ENCODE data around the gene GALP. TPM values are rescaled to one million over a fixed set of nuclear protein-coding genes. Genes with fewer than 3 reads are reported as not detected.
"Not testable (repeated sequence)": the region's sequence is repeated elsewhere in the genome, so short reads cannot be mapped to it uniquely, and the experiment has no call there.

Gene GALP
- total RNA-seq, 1 donor from 2014 or later: not detected

DNA sequence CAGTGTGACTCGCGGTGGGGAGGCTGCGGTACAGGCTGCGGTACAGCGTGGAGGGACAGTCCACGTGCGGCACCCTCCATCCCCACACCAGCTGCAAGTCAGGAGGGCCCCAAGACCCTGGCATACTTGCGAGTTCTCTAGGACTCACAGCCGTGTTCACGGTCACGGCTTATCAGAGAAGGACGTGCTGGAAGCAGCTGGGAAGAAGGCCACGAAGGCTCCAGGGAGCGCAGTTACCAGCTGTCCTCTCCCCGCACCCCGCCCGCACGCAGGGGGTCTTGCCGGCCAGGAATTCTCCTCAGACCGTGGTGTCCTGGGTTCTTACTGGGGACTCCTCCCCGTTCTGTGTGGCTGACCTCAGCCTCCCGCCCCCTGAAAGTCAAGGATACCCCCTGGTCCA is 28.5 kb upstream of the GALP start:
- ATAC-seq (no peak), DNase-seq (ENCODE audit: low spot score) (no peak)

DNA sequence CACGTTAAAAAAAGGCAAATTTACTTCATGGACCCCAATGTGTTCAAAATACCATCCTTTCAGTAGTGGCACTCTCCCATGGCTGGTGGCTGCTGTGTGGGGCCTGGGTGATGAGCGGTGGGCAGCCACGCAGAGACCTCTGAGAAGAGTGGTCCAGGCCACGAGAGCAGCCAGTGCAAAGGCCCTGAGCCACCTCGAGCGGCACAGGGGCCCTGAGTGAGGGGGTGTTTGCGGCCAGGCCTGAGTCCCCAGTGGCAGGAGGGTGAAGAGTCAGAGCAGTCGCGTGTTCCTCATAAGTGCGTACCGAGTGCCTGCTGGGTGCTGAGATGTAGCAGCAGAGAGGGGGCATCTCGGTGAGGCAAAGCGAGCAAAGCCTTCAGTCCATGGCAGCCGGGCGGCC is 27.7 kb upstream of the GALP start:
- DNase-seq (ENCODE audit: low spot score) (no peak), ATAC-seq (no peak)

DNA sequence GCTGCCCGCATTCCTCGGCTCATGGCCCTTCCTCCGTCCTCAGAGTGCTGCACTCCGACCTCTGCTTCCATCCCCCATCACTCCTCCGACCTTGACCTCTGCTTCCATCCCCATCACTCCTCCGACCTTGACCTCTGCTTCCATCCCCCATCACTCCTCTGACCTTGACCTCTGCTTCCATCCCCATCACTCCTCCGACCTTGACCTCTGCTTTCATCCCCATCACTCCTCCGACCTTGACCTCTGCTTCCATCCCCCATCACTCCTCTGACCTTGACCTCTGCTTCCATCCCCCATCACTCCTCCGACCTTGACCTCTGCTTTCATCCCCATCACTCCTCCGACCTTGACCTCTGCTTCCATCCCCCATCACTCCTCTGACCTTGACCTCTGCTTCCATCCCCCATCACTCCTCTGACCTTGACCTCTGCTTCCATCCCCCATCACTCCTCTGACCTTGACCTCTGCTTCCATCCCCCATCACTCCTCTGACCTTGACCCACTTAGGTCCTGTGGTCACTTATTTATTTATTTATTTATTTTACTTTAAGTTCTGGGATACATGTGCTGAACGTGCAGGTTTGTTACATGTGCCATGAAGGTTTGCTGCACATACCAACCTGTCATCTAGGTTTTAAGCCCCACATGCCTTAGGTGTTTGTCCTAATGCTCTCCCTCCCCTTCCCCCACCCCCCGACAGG is 26.7 kb upstream of the GALP start:
- not testable (repeated sequence) for ATAC-seq; DNase-seq (ENCODE audit: low spot score)

DNA sequence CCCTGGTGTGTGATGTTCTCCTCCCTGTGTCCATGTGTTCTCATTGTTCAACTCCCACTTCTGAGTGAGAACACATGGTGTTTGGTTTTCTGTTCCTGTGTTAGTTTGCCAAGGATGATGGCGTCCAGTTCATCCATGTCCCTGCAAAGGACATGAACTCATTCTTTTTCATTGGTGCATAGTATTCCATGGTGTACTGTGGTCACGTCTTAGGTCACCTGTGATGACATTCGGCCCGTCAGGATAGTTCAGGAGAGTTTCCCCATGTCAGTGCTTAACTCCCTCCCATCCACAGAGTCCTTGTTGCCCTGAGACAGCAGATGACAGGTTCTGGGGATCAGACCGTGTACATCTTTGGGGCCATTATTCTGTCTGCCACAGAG is 26.2 kb upstream of the GALP start:
- no peak for ATAC-seq
- no peak for DNase-seq (ENCODE audit: low spot score)

DNA sequence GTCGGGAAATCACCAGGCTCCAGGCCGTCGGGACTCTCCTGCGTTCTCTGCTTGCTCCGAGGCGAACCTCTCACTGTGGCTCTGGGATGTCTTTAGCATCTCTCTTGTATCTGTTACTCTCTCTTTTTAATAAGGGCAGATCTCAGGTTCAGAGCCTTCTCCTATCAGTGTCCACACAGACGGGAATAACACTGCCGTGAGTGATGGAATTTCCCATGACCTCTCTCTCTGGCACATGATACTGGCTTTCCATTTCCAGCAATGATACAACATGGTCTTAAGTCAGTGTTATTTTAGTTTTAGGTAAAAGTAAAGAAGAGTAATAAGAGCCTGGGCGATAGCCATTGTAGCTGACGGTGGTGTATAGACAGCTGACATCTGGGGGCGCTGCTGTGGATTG is 25.4 kb upstream of the GALP start:
- ATAC-seq (no peak), DNase-seq (ENCODE audit: low spot score) (no peak)

DNA sequence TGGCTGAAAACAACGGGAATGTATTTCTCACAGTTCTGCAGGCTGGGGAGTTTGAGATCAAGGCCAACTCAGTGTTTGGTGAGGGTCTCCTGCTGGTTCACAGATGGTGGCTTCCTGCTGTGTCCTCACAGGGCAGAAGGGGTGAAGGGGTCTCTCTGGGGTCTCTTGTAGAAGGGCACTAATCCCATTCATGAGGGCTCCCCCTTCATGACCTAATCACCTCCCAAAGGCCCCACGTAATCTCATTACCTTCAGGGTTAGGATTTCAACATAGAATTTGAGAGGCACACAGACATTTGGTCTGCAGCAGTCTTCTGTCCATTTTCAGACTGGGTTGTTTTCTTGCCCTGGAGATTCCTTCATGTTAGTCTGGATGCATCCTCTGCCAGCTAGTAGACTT is 23.2 kb upstream of the GALP start:
- no peak for ATAC-seq
- DNase-seq (ENCODE audit: low spot score): no peak

DNA sequence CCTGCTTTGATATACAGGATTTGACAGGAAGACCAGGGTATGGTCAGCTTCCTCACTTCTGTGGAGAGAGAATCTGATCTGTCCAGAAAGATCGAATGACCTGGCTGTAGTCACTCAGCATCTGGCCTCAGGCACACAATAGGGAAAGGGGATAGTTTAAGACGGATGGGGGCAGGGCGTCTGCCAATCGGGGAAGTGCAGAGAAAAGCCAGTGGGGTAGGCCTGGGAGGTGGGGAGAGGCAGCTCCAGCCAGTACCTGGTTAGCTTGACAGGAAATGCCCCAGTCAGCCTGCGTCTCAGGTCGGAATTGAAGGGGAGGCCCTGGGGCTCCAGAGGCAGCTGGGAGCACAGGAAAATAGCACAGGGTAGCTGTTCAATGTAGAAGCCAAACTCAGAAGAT is 22.3 kb upstream of the GALP start:
- ATAC-seq (no peak), DNase-seq (ENCODE audit: low spot score) (no peak)

DNA sequence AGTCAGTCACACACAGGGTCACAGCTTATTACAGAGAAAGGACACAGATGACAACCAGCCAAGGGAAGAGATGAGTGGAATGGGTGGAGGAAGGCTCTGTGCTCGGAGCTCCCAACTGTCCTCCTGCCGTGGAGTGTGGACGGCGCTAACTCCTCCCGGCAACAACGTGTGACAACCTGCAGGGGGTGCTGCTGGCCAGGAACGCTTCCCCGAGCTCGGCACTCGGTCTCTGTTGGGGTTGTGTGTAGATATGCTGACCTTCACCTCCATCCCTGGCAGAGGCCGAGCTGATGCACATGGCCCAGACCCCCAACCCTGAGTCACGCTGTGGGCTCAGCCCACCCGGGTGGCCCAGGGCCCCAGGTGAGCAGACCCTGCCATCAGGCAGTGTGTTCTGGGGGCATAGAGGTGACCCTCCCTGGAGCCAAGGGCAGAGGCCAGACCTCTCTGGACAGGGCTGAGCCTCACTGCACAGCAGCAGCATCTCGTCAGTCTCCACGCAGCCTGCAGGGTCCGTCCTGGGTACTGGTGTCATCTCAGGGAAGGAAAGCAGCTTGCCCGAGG is 20.6 kb upstream of the GALP start:
- DNase-seq (ENCODE audit: low spot score): no peak
- peak; percentile 54 for ATAC-seq

DNA sequence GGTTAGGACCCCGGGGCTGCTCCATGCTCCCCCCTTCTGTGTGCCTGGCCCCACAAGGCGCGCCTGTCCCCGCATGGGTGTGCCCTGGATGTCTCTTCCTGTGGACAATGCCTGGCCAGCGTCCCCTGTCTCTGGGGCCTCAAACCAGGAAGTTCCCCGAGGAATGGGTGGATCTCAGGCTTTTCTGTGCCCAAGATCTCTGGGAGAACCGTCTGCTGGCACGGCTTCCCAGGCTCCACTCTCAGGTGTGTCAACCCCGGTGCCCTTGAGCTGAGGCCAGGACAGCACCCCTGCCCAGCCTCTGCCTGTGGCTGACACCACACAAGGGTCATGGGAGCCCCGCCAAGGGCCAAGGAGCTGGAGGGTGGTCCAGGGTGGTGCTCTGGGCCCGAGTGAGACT is 19.0 kb upstream of the GALP start:
- peak; percentile 8 for ATAC-seq
- DNase-seq (ENCODE audit: low spot score): no peak

DNA sequence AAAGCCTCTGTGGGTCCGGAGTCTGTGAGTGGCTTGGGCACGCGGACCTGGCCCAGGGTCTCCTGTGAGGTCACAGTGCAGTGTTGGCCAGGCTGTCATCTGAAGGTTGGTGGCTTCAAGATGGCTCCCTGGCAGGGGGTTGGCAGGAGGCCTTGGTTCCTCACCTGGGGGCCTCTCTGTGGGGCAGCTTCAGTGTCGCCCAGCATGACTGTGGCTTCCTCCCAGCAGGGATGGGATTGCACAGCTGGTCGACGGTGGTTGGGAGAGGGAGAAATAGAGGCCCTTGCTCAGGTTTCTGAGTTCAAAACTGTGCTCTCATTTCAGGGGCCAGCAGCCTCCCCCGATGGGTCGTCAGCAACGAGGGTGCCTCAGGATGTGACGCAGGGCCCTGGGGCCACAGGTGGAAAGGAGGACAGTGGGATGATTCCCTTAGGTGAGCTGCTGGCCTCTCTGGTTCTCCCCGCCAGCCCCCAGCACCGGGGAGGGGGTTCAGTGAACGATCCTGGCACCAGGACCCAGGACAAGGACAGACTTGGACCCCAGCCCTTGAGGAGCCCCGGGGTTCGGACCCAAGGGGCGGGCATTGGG is 17.5 kb upstream of the GALP start:
- DNase-seq (ENCODE audit: low spot score): no peak
- no peak for ATAC-seq

DNA sequence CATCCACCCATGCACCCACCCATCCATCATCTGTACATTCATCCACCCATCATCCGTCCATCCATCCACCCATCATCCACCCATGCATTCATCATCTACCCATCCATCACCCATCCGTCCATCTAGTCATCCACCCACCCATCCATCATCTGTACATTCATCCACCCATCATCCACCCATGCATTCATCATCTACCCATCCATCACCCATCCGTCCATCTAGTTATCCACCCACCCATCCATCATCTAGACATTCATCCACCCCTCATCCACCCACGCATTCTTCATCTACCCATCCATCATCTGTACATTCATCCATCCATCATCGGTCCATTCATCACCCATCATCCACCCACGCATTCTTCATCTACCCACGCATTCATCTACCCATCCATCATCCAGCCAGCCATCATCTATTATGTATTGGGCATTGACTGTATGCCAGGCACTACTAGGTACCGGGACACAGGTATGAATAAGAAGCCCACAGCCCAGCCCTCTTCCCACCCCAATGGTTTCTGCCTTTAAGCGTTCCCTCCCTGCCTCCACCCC is 16.7 kb upstream of the GALP start:
- DNase-seq (ENCODE audit: low spot score) (no peak), ATAC-seq (no peak)

DNA sequence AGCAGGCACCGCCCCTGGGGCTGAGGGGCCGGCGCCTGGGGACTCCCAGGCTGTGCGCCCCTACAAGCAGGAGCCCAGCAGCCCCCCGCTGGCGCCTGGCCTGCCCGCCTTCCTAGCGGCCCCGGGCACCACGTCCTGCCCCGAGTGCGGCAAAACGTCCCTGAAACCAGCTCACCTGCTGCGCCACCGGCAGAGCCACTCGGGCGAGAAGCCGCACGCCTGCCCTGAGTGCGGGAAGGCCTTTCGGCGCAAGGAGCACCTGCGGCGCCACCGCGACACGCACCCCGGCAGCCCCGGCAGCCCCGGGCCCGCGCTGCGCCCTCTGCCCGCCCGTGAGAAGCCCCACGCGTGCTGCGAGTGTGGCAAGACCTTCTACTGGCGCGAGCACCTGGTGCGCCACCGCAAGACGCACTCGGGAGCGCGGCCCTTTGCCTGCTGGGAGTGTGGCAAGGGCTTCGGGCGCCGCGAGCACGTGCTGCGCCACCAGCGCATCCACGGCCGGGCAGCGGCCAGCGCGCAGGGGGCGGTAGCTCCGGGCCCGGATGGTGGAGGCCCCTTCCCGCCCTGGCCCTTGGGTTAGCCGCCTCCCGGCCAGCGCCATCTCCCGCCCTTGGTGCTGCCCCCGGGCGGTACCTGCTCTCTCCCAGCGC is 16.1 kb upstream of the GALP start:
- DNase-seq (ENCODE audit: low spot score): no peak

DNA sequence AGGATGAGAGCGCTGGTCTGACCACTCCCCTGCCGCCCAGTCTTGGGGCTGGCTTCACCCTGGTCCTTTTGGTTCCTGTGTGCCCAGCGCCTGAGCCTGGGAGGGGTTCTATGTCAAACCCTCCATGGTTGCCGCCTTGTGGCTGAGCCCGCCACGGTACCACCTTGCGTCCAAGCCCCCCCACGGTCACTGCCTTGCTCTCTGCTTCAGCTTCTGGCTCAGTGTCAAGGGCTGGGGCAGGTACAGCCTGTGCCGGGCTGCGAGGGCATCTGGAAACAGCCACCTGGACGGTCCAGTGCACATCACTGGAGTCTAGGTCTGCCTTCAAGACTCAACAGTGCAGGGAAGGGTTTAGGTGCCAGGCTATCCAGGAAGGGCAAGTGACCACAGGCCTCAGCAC is 14.3 kb upstream of the GALP start:
- ATAC-seq (peak; percentile 20), DNase-seq (ENCODE audit: low spot score) (no peak)

More for the DNA sequence above, 16.1 kb upstream of the GALP start:
- no peak for ATAC-seq

DNA sequence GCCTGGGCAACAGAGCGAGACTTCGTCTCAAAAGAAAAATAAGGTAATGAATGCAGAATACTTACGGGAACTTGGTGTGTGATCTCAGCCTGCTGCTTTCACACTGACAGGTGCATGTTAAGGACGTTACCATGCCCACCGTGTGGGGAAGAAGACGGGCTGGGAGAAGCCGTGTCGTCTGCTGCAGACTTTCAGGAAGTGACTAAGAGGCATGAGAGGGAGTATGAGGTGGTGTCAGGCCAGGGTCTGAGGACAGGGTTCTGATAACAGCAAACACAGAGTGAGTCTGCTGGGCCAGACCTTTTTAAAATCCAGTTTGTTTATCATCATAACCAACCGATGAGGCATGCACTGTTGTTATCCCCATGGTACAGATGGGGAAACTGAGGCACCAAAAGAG is 13.6 kb upstream of the GALP start:
- peak; percentile 6 for ATAC-seq

DNA sequence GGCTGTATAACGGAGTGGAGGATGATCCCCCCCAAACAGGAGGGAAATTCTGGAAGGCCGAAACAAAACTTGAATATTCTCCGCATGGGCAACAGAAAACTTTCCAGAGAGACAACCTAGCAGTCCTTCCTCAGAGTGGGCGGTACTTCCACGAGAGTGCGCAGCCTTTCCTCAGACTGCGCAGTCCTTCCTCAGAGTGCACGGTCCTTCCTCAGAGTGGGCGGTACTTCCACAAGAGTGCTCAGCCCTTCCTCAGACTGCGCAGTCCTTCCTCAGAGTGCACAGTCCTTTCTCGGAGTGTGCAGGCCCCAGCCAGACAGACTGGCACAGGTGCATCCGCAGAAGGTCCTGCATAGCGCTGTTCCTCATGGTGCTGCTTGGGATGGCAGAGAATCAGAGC is 12.7 kb upstream of the GALP start:
- ATAC-seq (no peak), DNase-seq (ENCODE audit: low spot score) (no peak)

More for the DNA sequence above, 13.6 kb upstream of the GALP start:
- no peak for DNase-seq (ENCODE audit: low spot score)

DNA sequence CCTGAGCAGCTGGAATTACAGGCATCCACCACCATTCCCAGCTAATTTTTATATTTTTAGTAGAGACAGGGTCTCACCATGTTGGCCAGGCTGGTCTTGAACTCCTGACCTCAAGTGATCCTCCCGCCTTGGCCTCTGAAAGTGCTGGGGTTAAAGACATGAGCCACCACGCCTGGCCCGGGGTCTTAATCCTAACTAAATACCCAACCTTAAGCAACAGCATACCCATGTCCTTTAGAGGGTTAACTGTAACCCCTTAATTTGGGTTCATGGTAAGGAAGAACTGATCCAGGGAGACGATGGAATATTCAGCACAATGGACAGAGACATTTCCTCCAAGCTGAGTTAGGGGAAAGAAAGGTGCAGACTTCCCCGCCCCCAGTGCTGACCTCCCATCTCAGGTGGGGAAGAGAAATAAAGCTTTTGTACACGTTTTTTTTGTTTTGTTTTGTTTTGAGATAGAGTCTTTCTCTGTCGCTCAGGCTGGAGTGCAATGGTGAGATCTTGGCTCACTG is 8.7 kb upstream of the GALP start:
- DNase-seq (ENCODE audit: low spot score): no peak

DNA sequence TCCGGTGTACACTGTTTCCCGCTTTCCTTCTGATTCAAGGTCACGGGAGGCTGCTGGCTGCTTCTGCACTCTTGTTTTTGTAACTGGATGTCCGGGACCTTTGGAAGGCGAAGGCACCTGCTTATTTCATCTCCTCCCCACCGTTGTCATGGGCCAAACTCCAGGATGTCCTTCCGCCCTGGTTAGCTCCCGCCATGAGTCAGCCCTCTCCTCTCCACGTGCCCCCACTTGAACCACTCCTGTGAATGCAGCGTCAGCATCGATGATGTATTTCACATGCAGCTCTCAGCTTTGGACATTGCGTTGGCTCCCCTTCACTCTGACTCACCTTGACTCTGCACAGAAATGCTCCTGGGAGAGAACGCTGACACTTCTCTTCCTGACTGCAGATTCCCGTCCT is 5.5 kb upstream of the GALP start:
- DNase-seq (ENCODE audit: low spot score): no peak
- ATAC-seq: no peak

More for the DNA sequence above, 8.7 kb upstream of the GALP start:
- ATAC-seq: no peak

DNA sequence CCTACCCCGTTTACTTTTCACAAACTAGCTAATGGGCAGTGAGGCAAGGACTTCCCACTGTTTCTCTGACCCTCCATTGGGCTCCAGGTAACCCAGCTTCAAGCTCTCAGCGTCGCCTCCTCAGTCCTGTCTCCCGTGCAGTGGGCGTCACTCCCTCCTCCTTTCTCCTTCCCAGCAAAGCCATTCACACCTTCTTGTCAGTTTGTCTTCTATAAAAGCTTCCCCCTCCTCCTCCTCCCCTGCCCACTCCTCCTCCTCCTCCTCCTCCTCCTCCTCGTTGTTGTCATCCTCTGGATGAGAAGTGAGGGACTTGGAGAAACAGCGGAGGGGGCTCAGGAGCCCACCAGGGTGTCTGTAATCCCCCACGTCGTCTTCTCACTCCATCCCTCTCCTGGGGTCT is 1.7 kb upstream of the GALP start:
- no peak for ATAC-seq
- DNase-seq (ENCODE audit: low spot score): no peak

DNA sequence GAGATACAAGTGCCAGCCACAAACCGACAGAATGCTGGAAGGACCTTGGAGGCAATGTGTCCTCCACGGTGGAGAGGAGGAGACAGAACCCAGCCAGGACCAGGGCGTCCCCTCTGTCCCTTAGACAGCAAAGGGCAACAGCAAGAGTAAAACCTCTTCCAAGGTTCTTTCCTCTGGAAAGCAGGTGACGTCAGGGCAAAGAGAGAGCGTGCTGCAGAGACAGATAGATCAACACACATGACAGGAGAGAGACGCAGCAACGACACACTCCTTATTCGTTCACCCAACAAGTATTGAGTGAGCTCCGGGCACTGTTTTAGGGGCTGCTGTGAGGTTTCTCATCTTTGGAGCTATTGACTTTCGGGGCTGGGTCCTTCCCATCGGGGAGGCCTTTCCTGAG is 1.3 kb upstream of the GALP start:
- ATAC-seq (no peak), DNase-seq (ENCODE audit: low spot score) (no peak)

DNA sequence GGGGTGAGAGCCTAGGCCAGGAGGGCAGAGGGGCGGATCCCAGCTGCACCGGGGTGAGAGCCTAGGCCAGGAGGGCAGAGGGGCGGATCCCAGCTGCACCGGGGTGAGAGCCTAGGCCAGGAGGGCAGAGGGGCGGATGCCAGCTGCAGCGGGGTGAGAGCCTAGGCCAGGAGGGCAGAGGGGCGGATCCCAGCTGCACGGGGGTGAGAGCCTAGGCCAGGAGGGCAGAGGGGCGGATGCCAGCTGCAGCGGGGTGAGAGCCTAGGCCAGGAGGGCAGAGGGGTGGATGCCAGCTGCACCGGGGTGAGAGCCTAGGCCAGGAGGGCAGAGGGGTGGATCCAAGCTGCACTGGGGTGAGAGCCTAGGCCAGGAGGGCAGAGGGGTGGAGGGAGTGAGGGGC is 502 bp downstream of the GALP start:
- ATAC-seq (peak; percentile 6), DNase-seq (ENCODE audit: low spot score) (peak; percentile 65)

DNA sequence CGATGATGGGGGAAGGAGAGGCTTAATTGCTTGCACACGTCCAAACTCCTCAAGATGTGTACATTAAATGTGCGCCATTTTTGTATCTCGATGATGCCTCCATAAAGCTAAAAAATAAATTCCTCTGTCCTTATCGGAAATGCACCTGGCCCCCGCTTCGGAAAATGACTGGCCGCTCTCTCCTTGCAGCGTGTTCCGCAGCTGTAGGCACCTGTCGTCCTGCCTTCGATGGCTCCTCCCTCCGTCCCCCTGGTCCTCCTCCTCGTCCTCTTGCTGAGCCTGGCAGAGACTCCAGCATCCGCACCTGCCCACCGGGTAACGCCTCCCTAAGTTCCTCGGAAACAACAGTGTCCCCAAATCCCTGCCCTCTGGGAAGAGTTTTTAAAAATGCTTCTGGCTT is 1.1 kb downstream of the GALP start:
- no peak for DNase-seq (ENCODE audit: low spot score)
- ATAC-seq: no peak
